GM12864 (cell line): ENCODE results near the gene PIK3AP1.

Experiments
- DNase-seq: peaks from one replicate; pipeline ENCODE4 v3.0.0-alpha.2; 2011; ENCODE audit warnings: low read depth
- H3K4me3 ChIP-seq: 2 replicates; pipeline ENCODE4 v1.5.1; 2011; ENCODE audit warnings: mild to moderate bottlenecking, low read depth, low read length, control low read depth
- TF ChIP-seq, protein P1 (sequence below): IDR thresholded peaks from 2 replicates; pipeline ENCODE4 v1.5.1; 2011; ENCODE audit warnings: low read depth, mild to moderate bottlenecking, moderate library complexity, low read length, control low read depth, inconsistent platforms; ENCODE audit errors: missing control alignments

Gene PIK3AP1, protein sequence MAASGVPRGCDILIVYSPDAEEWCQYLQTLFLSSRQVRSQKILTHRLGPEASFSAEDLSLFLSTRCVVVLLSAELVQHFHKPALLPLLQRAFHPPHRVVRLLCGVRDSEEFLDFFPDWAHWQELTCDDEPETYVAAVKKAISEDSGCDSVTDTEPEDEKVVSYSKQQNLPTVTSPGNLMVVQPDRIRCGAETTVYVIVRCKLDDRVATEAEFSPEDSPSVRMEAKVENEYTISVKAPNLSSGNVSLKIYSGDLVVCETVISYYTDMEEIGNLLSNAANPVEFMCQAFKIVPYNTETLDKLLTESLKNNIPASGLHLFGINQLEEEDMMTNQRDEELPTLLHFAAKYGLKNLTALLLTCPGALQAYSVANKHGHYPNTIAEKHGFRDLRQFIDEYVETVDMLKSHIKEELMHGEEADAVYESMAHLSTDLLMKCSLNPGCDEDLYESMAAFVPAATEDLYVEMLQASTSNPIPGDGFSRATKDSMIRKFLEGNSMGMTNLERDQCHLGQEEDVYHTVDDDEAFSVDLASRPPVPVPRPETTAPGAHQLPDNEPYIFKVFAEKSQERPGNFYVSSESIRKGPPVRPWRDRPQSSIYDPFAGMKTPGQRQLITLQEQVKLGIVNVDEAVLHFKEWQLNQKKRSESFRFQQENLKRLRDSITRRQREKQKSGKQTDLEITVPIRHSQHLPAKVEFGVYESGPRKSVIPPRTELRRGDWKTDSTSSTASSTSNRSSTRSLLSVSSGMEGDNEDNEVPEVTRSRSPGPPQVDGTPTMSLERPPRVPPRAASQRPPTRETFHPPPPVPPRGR

DNA sequence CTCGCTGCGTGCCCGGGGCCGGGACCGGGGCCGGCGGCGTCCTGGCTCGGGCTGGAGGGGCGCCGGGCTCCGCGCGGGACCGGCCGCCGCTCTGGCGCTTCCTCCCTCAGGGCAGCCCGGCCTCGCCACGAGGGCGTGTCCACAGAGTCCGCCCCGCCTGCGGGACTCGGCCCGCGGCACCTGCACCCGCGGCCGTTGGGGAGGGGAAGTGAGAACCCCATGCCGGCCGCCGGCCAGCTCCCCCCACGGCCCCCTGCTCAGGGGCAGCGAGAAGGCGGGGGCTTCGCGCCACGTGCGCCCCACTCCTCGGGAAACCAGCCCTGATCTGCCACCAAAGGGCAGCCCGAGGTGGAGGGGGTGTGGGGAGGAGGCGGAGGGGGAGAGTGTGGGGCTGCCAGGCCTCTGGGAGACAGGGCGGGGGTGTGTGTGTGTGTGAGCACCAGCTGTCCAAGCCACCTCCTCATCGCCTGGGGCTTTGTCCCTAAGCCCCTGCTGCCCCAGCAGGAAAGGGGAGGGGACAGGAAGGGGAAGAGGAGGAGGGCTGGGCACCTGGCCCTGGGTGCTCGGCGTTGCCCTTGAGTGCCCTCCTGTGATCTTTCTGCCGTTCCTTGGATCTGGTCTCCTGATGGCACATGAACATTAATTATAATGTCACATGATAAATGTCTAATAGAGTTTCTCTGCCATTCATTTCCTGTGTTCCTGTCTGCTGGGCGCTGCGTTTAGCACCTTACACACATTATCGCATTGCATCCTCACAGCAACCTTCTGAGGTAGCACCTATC is at the start of gene PIK3AP1:
Gene PIK3AP1, minus strand, starts transcription at position 93 of the 785 bp plus-strand sequence. CDS start 120 bp downstream, outside the sequence.
- H3K4me3 ChIP-seq = peak within 1 kb of the TSS; percentile 78
- DNase-seq = no peak
- TF ChIP-seq, protein P1, sequence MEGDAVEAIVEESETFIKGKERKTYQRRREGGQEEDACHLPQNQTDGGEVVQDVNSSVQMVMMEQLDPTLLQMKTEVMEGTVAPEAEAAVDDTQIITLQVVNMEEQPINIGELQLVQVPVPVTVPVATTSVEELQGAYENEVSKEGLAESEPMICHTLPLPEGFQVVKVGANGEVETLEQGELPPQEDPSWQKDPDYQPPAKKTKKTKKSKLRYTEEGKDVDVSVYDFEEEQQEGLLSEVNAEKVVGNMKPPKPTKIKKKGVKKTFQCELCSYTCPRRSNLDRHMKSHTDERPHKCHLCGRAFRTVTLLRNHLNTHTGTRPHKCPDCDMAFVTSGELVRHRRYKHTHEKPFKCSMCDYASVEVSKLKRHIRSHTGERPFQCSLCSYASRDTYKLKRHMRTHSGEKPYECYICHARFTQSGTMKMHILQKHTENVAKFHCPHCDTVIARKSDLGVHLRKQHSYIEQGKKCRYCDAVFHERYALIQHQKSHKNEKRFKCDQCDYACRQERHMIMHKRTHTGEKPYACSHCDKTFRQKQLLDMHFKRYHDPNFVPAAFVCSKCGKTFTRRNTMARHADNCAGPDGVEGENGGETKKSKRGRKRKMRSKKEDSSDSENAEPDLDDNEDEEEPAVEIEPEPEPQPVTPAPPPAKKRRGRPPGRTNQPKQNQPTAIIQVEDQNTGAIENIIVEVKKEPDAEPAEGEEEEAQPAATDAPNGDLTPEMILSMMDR = no peak

DNA sequence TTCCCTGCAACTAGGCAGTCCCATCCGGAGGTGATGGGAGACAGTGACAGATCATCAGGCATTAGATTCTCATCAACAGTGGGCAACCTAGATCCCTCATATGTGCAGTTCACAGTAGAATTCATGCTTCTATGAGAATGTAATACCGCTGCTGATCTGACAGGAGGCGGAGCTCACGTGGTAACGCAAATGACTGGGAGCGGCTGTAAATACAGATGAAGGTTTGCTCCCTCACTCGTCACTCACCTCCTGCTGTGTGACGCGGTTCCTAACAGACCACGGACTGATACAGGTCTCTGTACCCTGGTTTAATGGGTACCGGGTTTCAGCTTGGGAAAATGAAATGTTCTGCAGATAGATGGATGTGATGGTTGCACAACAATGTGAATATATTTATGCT is 47.8 kb upstream of the PIK3AP1 start:
- no peak overlapping the region for H3K4me3 ChIP-seq
- DNase-seq = no peak
- TF ChIP-seq, protein P1 = no peak

GRCh38 chr10:96767611-96768010 is 47.3 kb upstream of the PIK3AP1 start:
- TF ChIP-seq, protein P1 = no peak
- H3K4me3 ChIP-seq = no peak overlapping the region
- no peak for DNase-seq

DNA sequence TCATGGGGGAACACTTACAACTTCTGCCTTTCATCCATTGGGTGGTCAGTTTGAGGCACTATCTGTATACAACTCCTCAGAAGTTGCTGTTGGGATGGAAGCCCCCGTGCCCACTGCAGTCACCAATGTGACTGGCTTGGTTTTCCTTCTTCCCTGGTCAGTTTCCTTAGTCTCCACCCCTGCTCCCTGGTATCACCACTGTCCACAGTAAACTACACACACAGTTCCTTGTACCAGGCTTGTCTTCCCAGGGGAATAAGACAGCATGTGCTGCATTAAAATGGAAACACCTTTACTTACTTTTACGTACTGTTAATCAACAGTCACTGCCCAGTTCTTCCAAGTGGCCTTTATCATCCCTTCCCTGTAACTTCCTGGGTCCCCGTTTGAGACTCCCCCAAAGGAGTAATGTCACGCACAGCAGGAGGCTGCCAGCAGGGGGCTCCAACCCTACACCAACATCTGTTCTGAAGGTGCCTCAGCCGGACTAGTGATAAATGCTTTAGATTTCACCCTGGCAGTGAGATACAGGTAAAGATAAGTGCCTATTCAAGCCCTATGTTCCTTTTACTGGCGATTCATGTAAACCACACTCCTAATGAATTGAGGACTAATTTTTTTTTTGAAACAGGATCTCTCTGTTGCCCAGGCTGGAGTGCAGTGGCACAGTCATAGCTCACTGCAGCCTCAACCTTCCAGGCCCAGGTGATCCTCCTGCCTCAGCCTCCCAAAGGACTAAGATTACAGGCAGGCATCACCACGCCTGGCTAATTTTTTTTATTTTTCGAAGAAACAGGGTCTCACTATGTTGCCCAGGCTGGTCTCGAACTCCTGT is 45.3 kb upstream of the PIK3AP1 start:
- TF ChIP-seq, protein P1 = peak; percentile 92
- DNase-seq = no peak
- no peak overlapping the region for H3K4me3 ChIP-seq

DNA sequence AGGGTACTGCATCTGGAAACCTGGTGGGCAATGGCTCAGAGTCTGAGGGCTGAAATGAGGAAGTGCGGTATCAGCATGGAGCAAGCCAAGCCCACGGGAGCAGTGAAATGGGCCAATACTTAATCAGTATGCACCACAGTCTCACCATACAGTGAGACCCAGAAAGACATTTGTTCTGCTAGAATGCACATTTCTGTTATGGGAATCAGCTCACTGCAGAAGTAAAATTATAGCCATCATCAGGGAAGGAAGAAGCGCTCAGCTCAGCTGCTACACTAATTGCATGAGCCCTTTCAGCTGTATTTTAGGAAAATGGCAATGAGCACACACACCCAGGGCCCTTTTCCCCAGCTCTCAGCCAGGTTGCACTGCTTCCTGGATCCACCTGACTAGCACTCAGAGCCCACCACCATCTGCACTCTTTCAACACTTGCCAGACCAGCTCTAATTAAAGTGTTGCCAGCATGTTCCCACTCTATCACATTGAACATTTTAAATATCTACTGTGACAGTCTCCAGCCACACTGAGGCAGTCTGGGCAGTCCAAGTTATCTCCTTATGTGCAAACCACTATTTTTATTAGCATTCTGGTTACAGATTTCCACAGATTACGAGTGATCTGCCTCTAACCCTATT is 44.2 kb upstream of the PIK3AP1 start:
- TF ChIP-seq, protein P1 = no peak
- H3K4me3 ChIP-seq = no peak overlapping the region
- no peak for DNase-seq

DNA sequence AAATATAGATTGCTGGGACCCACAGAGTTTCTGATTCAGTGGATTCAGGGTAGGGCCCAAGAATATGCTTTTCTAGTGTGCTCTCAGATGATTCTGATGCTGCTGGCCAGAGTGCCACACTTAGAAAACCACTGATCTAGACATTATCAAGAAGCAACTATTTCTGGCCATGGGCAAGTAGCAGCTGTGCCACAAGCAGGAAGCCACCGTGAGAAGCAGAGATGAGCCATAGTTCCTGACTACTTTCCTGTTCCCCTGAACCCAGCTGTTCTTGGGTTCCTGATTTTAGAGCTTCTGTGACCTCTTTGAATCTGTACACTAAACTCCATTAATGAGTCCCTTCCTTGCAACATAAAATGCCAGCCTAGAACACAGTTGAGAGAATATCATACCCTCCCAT is 38.1 kb upstream of the PIK3AP1 start:
- peak; percentile 68 for DNase-seq
- H3K4me3 ChIP-seq = no peak overlapping the region
- TF ChIP-seq, protein P1 = no peak
